ENCODE measurements around the gene HOXA9.

Gene HOXA9

GRCh38 chr7:27141137-27141922 is 24.0 kb downstream of the HOXA9 start:
- DNase-seq = no peak

- DNase-seq = no peak
These were observed 25.0 kb downstream of the HOXA9 start for GRCh38 chr7:27140126-27140857.

DNA sequence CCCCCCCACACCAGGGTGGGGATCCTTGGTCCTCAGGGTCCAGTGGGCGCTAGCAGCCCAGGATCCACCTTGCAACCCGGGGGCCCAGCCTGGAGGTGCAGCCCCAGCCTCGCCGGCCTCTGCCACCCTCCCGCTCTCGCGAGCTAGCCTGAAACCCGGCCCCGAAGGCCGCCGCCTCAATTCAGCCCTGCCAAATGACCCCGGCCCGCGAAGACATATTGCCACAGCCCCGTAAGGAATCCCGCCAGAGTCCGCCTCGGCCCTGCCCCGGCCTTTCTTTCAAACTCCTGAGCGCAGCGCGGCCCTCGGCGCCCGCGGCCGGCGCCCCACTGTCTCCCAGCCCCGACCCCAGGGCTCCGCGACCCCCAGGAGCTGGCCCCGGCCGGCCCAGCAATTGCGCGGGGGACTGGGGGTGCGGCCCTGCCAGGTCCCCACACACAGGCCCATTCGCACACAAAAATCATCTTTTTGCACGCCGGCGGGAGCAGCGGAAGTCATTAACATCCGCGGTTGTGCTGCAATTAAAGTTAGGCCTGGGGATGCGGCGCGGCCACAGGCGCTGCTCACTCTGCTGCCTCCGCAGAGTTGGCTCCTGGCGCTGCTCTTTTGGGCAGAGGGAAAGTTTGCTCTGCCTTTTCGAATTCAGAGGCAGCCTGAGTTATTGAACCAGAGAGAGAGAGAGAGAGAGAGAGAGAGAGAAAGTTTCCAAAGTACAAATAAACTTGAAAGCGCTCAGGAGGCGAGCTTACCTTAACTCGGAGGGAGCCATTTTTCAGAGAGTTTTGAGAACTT is 25.8 kb downstream of the HOXA9 start:
- no peak for DNase-seq

GRCh38 chr7:27138985-27139333 is 26.4 kb downstream of the HOXA9 start:
- DNase-seq = no peak

DNA sequence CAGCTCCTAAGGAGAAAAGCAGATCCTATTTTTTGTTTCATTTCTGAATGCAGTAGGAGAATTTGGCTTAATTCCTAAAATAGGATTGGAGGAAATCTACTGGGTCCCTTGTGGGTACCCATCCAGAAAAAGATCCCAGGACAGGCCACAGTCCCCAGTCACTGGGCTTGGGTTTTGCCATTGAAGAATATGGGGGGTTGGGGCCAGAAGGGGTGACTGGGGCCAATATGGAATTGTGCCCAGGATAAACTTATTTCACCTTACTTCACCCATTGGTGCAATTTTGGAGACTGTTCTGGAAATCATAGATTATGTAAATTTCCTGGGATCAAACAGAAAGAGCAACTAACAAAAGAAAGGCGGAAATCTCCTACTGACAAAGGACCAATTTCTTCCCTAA is 26.9 kb downstream of the HOXA9 start:
- no peak for DNase-seq

GRCh38 chr7:27137640-27138315 is 27.6 kb downstream of the HOXA9 start:
- DNase-seq = no peak

- DNase-seq = no peak
These were observed 30.9 kb downstream of the HOXA9 start for GRCh38 chr7:27134392-27134791.

GRCh38 chr7:27133409-27134231 is 31.7 kb downstream of the HOXA9 start:
- no peak for DNase-seq

DNA sequence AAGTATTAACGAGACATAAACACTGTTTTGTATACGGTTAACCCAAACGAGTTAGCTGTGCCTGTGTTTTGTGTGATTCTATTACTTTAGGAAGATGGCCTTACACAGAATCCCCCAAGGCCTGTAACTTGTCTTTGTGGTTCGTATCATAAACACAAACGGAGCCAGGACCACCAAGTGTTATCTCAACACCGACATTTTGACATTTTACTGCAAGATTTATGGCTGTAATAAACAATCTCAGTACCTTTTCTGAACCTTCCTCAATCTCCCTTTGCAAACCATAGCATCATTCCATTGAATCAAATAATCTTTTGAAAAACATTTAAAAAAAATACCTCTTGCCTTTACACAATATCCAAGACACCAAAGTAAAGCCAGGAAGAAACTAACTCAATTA is 32.4 kb downstream of the HOXA9 start:
- no peak for DNase-seq

DNA sequence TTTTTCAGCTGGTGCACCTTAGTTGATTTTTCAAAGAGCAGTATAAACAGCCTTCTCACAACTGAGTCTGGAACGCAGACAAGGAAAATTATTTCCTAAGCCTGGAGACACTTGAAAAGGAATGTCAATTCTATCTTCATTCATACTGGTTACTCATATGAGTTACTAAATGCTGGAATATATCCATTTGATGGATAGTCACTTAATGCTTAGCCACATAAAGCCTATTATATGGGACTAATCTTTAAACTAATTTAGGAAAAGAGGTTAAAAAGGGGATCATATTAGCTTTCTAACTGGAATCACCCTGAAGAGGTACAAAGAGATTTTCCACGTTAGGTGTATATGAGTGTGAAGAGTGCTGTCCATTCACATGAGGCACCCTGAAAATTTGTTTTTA is 33.1 kb downstream of the HOXA9 start:
- no peak for DNase-seq

DNA sequence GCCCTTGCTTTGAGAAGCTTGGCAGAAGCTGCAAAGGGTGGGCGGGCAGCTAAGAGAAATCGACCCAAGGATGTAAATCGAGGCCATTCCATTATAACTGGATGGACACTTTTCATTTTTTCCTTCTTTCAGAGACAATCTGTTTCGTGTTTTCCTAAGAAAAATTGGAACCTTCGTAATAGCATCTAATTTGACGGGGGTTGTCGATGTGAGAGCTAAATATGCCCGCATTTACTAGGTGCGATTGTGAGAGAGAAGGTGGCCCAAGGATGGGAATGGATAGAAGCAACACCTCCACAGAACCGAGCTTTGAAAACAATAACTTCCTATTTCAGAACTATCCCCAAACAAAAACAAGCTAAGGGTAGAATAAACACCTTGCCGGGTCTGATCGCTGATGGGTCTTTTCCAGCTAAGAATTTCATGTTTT is 33.9 kb downstream of the HOXA9 start:
- no peak for DNase-seq

DNA sequence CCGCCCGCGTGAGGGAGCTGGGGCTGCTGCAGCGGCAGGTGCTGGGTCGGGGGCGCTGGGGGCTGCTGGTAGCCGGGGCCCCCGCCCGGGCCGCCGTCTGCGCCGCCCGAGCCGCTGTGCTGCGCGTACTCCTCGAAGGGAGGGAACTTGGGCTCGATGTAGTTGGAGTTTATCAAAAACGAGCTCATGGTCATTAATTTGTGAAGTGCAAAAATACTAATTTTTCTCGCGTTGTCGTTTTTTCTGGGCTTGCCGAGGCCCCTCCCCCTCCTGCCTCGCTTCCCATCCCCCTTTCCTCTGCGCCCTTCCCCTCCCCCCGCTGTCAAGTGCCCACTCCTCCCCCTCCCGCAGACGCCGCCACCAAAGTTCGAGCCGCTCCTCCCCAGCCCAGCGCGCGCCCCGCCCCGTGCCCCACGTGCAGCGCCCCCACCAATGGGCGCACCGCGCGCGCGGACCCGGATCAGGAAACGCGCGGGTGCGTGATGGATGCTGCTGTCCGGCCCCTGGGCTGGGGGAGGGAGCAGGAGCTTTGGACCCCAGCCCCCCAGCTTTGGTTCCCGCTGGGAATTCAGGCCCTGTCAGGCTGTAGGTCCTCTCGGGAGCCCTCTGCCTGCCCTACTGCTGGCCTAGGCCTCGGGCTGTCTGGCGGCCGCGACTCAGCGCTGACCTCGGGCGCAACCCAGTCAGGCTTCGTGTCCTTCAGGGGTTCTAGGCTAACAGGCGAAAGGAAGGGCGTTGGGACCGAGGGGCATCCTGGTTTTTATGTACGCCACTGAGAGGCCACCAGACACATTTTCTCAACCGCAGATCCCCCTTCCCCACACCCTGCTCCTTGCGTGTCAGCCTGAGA is 34.6 kb downstream of the HOXA9 start, which contains the start of gene HOXA4:
TSS of gene HOXA4 (minus strand) at position 218 of the 850 bp plus-strand sequence. CDS start at position 194, 24 bp downstream.
- peak; percentile 77 for DNase-seq

GRCh38 chr7:27129729-27130539 is 35.4 kb downstream of the HOXA9 start:
- no peak for DNase-seq

GRCh38 chr7:27128776-27129728 is 36.3 kb downstream of the HOXA9 start:
- DNase-seq = no peak

- DNase-seq = no peak
These were observed 37.3 kb downstream of the HOXA9 start for GRCh38 chr7:27128034-27128433.

GRCh38 chr7:27126596-27127327 is 38.6 kb downstream of the HOXA9 start:
- DNase-seq = no peak

- no peak for DNase-seq
These were observed 39.3 kb downstream of the HOXA9 start for GRCh38 chr7:27125986-27126394.

Measured in CD4-positive, alpha-beta T cell treated with Interleukin-10 for 1 hour (primary cell).